K562 (cell line): Measurements from ENCODE around the gene ITPR1. TPM values are rescaled to one million over a fixed set of nuclear protein-coding genes. Genes with fewer than 3 reads are reported as not detected.
A peak's percentile ranks its signal among the peaks of the same experiment; 100 is the strongest.

Experiments
- ATAC-seq: fragments of 200-7000 bp; cut with Tn5 transposase; 3 replicates; pipeline ENCODE4 v1.9.1; 2020; ENCODE audit warnings: moderate library complexity
- BruUV-seq: library from RNA; stranded (reverse); fragments of 400-500 nt; replicated peaks from 2 replicates; lab custom pipeline; 2021; lab: Mats Ljungman, UMichigan
- CTCF ChIA-PET: fragments of 300-600 bp; formaldehyde crosslinking; extraction: SDS; loops from one replicate; lab custom pipeline; 2021; ENCODE audit warnings: low intra/inter-chr PET ratio; lab: Yijun Ruan, JAX
- POLR2A ChIA-PET: fragments of 300-600, 350-650 bp; sonication (Branson Sonifier 250); formaldehyde crosslinking; extraction: SDS; loops from one replicate; lab custom pipeline; 2021; ENCODE audit warnings: antibody characterized with exemption, inconsistent platforms; lab: Yijun Ruan, JAX
- DNase-seq, 4 experiments: peaks; one replicate each; pipeline versions ENCODE4 v3.0.0 to v3.0.0-alpha.2; 2011 to 2018; ENCODE audit warnings: low spot score in 3 of 4, mixed read lengths in 3 of 4; ENCODE audit errors: extremely low read depth in 1 of 4
- FAIRE-seq: peaks from 2 replicates; lab custom pipeline; 2011; peaks lifted over from hg19 to GRCh38; lab: Jason Lieb, UNC
- H2AFZ ChIP-seq: 2 replicates; pipeline ENCODE4 v1.6.0; 2011; ENCODE audit warnings: low read depth, low read length, control low read depth, inconsistent platforms
- H3K27ac ChIP-seq: fragments of 200-600 bp; 3 replicates; pipeline ENCODE4 v1.8.0; 2011; ENCODE audit warnings: low read depth, mild to moderate bottlenecking, control low read depth, inconsistent platforms, low read length, moderate library complexity, mixed read lengths; ENCODE audit errors: extremely low read depth
- H3K27me3 ChIP-seq, 2 experiments: fragments of 300-600 bp in 1 of 2; 2 replicates in 1 of 2; 3 replicates in 1 of 2; pipeline versions ENCODE4 v1.6.0 to v1.8.0; 2011; ENCODE audit warnings: inconsistent platforms in 2 of 2, low read length in 2 of 2, mild to moderate bottlenecking in 1 of 2, mixed read lengths in 1 of 2, moderate library complexity in 1 of 2; ENCODE audit not compliant: control insufficient read depth in 2 of 2, insufficient read depth in 2 of 2
- H3K36me3 ChIP-seq: fragments of 300-600 bp; 3 replicates; pipeline ENCODE4 v1.8.0; 2011; ENCODE audit warnings: mild to moderate bottlenecking, low read length, inconsistent platforms; ENCODE audit not compliant: control insufficient read depth, insufficient read depth
- H3K4me1 ChIP-seq, 2 experiments: fragments of 200-600 bp in 1 of 2; replicated peaks in 1 of 2; 2 replicates in 1 of 2; 3 replicates in 1 of 2; pipeline versions ENCODE4 v1.5.1 to v1.8.0; 2011; ENCODE audit warnings: inconsistent platforms in 2 of 2, low read length in 2 of 2, mild to moderate bottlenecking in 1 of 2, mixed read lengths in 1 of 2, moderate library complexity in 1 of 2; ENCODE audit not compliant: control insufficient read depth in 2 of 2, insufficient read depth in 2 of 2
- H3K4me2 ChIP-seq: 2 replicates; pipeline ENCODE4 v1.6.1; 2011; ENCODE audit warnings: low read length, control low read depth, inconsistent platforms, mixed read lengths; ENCODE audit not compliant: insufficient read depth
- H3K4me3 ChIP-seq: fragments of 200-600 bp; sonication (generic), shearing (Covaris generic); 2 replicates; pipeline ENCODE4 v1.5.1; 2016; ENCODE audit warnings: control low read depth, inconsistent platforms
- H3K79me2 ChIP-seq: fragments of 200-600 bp; 3 replicates; pipeline ENCODE4 v1.8.0; 2011; ENCODE audit warnings: low read length, inconsistent platforms; ENCODE audit not compliant: control insufficient read depth, insufficient read depth
- H3K9ac ChIP-seq, 2 experiments: 2 replicates each; pipeline versions ENCODE4 v1.6.0 to v1.6.1; 2011; ENCODE audit warnings: low read depth in 2 of 2, low read length in 2 of 2, control low read depth in 1 of 2, inconsistent platforms in 1 of 2, mild to moderate bottlenecking in 1 of 2, mixed read lengths in 1 of 2; ENCODE audit not compliant: insufficient read depth in 1 of 2
- H3K9me1 ChIP-seq: one replicate; pipeline ENCODE4 v1.6.0; 2011; ENCODE audit warnings: inconsistent platforms, mild to moderate bottlenecking, low read length, moderate library complexity; ENCODE audit not compliant: control insufficient read depth, insufficient read depth
- H3K9me3 ChIP-seq: replicated peaks from 2 replicates; pipeline ENCODE4 v1.5.1; 2011; ENCODE audit warnings: low read depth, low read length, inconsistent platforms; ENCODE audit not compliant: control insufficient read depth, insufficient read depth
- H4K20me1 ChIP-seq: replicated peaks from 2 replicates; pipeline ENCODE4 v1.6.1; 2011; ENCODE audit warnings: low read length, inconsistent platforms, mixed read lengths; ENCODE audit not compliant: control insufficient read depth, insufficient read depth
- BCL6 ChIP-seq: fragments of 250-450 bp; sonication (Bioruptor Pico); IDR thresholded peaks from 2 replicates; pipeline ENCODE4 v1.4.0; 2020
- DACH1 ChIP-seq: fragments of 450-650 bp; IDR thresholded peaks from 2 replicates; pipeline ENCODE4 v1.6.1; 2018; ENCODE audit not compliant: partially characterized antibody
- FOXA3 ChIP-seq, 2 experiments: fragments of 450-650 bp in 1 of 2; sonication (generic) in 1 of 2; formaldehyde crosslinking; IDR thresholded peaks in 1 of 2; conservative IDR thresholded peaks in 1 of 2; 2 replicates each; pipeline versions ENCODE4 v1.4.0 to v1.8.0; 2020 to 2022; ENCODE audit warnings: mild to moderate bottlenecking in 2 of 2, missing genetic modification reagents in 1 of 2
- FOXM1 ChIP-seq, 2 experiments: fragments of 450-650 bp in 1 of 2; sonication (generic) in 1 of 2; formaldehyde crosslinking in 1 of 2; IDR thresholded peaks; 2 replicates each; pipeline versions ENCODE4 v1.6.1 to v1.9.0; 2017 to 2022; ENCODE audit warnings: low read depth in 2 of 2, mild to moderate bottlenecking in 2 of 2, missing genetic modification reagents in 1 of 2, moderate library complexity in 1 of 2
- GTF2A2 ChIP-seq: IDR thresholded peaks from 2 replicates; pipeline ENCODE4 v1.6.1; 2016; ENCODE audit warnings: mild to moderate bottlenecking, missing genetic modification characterization, missing compliant biosample characterization
- HNRNPK ChIP-seq: fragments of 200-400 bp; formaldehyde crosslinking; IDR thresholded peaks from one replicate; pipeline ENCODE4 v1.6.1; 2018; ENCODE audit warnings: mild to moderate bottlenecking, low read depth, low read length; ENCODE audit not compliant: poor library complexity, severe bottlenecking
- in situ Hi-C: fragments of 300-500 bp; cut with MboI; formaldehyde crosslinking; loops from 4 replicates; pipeline ENCODE4 v1.15.0; 2018; ENCODE audit warnings: inconsistent platforms, mixed read lengths
- intact Hi-C: fragments of 100-400 bp; cut with micrococcal nuclease; formaldehyde crosslinking; loops from 2 replicates; pipeline ENCODE4 v1.14.2; 2022
- polyA plus RNA-seq, 8 experiments: library from polyadenylated mRNA; depleted of rRNA in 4 of 8; stranded (reverse) in 5 of 8; unstranded in 3 of 8; fragments of >200 nt; fragmentation: Nextera tagmentation in 2 of 8; fragmentation: Illumina TruSeq in 1 of 8; extraction: Ambion mirVana in 2 of 8; extraction: Trizol in 1 of 8; gene quantifications; 2 replicates each; pipeline versions ENCODE4 v1.2.1 to v1.2.3, GENCODE V29; 2011 to 2014; ENCODE audit warnings: inconsistent platforms in 1 of 8, missing spikeins in 1 of 8
- total RNA-seq, 7 experiments: library from RNA; depleted of rRNA in 6 of 7; stranded (reverse); fragments of >200 nt in 6 of 7; fragmentation: Illumina TruSeq in 2 of 7; extraction: Trizol in 2 of 7; gene quantifications; 2 replicates each; pipeline versions ENCODE4 v1.2.1 to v1.2.3, GENCODE V29; 2011 to 2021; ENCODE audit warnings: low replicate concordance in 1 of 7
- TF ChIP-seq, protein P1 (sequence below): sonication (generic); formaldehyde crosslinking; IDR thresholded peaks from 2 replicates; pipeline ENCODE4 v1.8.1; 2023; ENCODE audit warnings: mild to moderate bottlenecking, missing genetic modification reagents
- TF ChIP-seq, protein P2 (sequence below): sonication (generic); formaldehyde crosslinking; IDR thresholded peaks from 2 replicates; pipeline ENCODE4 v1.8.0; 2023; ENCODE audit warnings: mild to moderate bottlenecking, missing genetic modification reagents
- TF ChIP-seq, protein P3 (sequence below): IDR thresholded peaks from 2 replicates; pipeline ENCODE4 v1.6.1; 2016; ENCODE audit warnings: missing genetic modification characterization, missing compliant biosample characterization
- TF ChIP-seq, protein P4 (sequence below), 2 experiments: fragments of 450-650 bp; IDR thresholded peaks; 2 replicates each; pipeline ENCODE4 v1.6.1; 2016
- TF ChIP-seq, protein P5 (sequence below): fragments of 450-650 bp; IDR thresholded peaks from 2 replicates; pipeline ENCODE4 v1.6.1; 2016; ENCODE audit warnings: borderline replicate concordance

The ITPR1 gene
- total and polyA plus RNA-seq, 9 of the 15 experiments (the other 6 are each of a cell fraction or from before 2014, with no cell fraction given): 22.4 to 40.0 (median 27.4) TPM

DNA sequence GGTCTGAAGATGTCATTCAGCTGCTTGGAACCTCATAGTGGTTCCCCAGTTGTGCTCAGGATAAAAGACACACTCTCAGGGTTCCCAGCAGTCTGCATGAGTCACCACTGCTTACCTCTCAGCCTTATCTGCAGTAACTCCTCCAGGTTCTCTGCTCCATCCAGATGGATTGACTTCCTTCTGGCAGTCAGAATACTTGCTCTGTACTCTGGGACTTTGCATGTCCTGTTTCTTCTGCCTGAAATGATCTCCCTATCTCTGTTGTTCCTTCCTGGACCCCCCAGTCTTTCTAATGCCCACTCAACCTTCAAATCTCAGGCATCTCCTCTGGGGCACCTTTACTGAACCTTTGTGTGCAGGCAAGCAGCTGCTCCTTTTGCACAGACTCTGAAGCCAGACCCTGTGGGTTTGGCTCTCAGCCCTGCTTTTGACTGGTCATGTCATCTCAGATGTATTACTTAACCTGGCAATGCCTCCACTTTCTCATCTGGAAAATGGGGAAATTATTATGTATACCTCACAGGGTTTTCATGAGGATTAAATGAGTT is 38.4 kb downstream of the ITPR1 start:
- peak; percentile 87 for ATAC-seq
- Histone ChIP-seq H3K9ac (peak overlapping the region; percentile 3 to 18; a peak in 2 of 4 replicates), H4K20me1 (no peaks in the 10 kb centered on the region), H3K4me3 (no peak overlapping the region), H3K4me1 (peaks cover 28 to 43% of the 10 kb centered on the region in 2 experiments), H3K27ac (peak overlapping the region; percentile 42; the same call in 2 of the 3 replicates), H3K27me3 (no peaks in the 10 kb centered on the region), H3K36me3 (no peaks in the 10 kb centered on the region), H3K9me1 (no peaks in the 10 kb centered on the region), H3K9me3 (no peaks in the 10 kb centered on the region), H3K4me2 (peak overlapping the region; percentile 62), H3K79me2 (peaks cover 17% of the 10 kb centered on the region; the same call in 2 of the 3 replicates), H2AFZ (peak overlapping the region; percentile 64)
- peak; percentile 97 for FAIRE-seq
- peak; percentile 76 to 93 (median 85) for DNase-seq
- in situ Hi-C loops: no loop called here
- BruUV-seq: no TSS peak
- intact Hi-C loops: loop anchor here (1.0 to 5.0 kb wide), 2 partner anchors 24 to 101 kb away; no protein-coding TSS in a partner anchor
- POLR2A ChIA-PET: interaction anchor here (0.7 to 4.4 kb wide), 6 partner anchors 12 to 47 kb away, joined by 3 to 35 read pairs (median 5); partner anchors contain the start of gene ITPR1
- CTCF ChIA-PET: no interaction called here
- TF ChIP-seq GTF2A2 (no peak), BCL6 (no peak), FOXA3 (CRISPR knock-in tag; conservative IDR thresholded peaks at IDR 0.05 in 1 of 2, IDR thresholded peaks at IDR 0.05 in 1 of 2) (no peak), HNRNPK (no peak), FOXM1 (IDR thresholded peaks at IDR 0.05; ENCODE audit: low read depth) (peak; percentile 45; the same call in 1 of the 2 replicates), FOXM1 (CRISPR knock-in tag; IDR thresholded peaks at IDR 0.05; ENCODE audit: low read depth) (no peak), DACH1 (peak; percentile 53)
- TF ChIP-seq, protein P1, sequence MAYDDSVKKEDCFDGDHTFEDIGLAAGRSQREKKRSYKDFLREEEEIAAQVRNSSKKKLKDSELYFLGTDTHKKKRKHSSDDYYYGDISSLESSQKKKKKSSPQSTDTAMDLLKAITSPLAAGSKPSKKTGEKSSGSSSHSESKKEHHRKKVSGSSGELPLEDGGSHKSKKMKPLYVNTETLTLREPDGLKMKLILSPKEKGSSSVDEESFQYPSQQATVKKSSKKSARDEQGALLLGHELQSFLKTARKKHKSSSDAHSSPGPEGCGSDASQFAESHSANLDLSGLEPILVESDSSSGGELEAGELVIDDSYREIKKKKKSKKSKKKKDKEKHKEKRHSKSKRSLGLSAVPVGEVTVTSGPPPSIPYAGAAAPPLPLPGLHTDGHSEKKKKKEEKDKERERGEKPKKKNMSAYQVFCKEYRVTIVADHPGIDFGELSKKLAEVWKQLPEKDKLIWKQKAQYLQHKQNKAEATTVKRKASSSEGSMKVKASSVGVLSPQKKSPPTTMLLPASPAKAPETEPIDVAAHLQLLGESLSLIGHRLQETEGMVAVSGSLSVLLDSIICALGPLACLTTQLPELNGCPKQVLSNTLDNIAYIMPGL (CRISPR knock-in tag): no peak
- TF ChIP-seq, protein P2, sequence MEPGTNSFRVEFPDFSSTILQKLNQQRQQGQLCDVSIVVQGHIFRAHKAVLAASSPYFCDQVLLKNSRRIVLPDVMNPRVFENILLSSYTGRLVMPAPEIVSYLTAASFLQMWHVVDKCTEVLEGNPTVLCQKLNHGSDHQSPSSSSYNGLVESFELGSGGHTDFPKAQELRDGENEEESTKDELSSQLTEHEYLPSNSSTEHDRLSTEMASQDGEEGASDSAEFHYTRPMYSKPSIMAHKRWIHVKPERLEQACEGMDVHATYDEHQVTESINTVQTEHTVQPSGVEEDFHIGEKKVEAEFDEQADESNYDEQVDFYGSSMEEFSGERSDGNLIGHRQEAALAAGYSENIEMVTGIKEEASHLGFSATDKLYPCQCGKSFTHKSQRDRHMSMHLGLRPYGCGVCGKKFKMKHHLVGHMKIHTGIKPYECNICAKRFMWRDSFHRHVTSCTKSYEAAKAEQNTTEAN (CRISPR knock-in tag): no peak
- TF ChIP-seq, protein P3, sequence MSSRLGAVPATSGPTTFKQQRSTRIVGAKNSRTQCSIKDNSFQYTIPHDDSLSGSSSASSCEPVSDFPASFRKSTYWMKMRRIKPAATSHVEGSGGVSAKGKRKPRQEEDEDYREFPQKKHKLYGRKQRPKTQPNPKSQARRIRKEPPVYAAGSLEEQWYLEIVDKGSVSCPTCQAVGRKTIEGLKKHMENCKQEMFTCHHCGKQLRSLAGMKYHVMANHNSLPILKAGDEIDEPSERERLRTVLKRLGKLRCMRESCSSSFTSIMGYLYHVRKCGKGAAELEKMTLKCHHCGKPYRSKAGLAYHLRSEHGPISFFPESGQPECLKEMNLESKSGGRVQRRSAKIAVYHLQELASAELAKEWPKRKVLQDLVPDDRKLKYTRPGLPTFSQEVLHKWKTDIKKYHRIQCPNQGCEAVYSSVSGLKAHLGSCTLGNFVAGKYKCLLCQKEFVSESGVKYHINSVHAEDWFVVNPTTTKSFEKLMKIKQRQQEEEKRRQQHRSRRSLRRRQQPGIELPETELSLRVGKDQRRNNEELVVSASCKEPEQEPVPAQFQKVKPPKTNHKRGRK: no peak
- TF ChIP-seq, protein P4, sequence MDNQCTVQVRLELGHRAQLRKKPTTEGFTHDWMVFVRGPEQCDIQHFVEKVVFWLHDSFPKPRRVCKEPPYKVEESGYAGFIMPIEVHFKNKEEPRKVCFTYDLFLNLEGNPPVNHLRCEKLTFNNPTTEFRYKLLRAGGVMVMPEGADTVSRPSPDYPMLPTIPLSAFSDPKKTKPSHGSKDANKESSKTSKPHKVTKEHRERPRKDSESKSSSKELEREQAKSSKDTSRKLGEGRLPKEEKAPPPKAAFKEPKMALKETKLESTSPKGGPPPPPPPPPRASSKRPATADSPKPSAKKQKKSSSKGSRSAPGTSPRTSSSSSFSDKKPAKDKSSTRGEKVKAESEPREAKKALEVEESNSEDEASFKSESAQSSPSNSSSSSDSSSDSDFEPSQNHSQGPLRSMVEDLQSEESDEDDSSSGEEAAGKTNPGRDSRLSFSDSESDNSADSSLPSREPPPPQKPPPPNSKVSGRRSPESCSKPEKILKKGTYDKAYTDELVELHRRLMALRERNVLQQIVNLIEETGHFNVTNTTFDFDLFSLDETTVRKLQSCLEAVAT (IDR thresholded peaks at IDR 0.05): peak in 1 of 2 experiments; percentile 60; a peak in 1 of 4 replicates
- TF ChIP-seq, protein P5, sequence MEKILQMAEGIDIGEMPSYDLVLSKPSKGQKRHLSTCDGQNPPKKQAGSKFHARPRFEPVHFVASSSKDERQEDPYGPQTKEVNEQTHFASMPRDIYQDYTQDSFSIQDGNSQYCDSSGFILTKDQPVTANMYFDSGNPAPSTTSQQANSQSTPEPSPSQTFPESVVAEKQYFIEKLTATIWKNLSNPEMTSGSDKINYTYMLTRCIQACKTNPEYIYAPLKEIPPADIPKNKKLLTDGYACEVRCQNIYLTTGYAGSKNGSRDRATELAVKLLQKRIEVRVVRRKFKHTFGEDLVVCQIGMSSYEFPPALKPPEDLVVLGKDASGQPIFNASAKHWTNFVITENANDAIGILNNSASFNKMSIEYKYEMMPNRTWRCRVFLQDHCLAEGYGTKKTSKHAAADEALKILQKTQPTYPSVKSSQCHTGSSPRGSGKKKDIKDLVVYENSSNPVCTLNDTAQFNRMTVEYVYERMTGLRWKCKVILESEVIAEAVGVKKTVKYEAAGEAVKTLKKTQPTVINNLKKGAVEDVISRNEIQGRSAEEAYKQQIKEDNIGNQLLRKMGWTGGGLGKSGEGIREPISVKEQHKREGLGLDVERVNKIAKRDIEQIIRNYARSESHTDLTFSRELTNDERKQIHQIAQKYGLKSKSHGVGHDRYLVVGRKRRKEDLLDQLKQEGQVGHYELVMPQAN: no peak
